GM19099 (cell line): ENCODE data around the gene KLHL18.

Experiments
- POLR2A ChIP-seq: IDR thresholded peaks from 3 replicates; pipeline ENCODE4 v1.6.1; 2011; ENCODE audit warnings: low read depth; ENCODE audit not compliant: insufficient read length; ENCODE audit errors: extremely low read depth

Gene KLHL18

DNA sequence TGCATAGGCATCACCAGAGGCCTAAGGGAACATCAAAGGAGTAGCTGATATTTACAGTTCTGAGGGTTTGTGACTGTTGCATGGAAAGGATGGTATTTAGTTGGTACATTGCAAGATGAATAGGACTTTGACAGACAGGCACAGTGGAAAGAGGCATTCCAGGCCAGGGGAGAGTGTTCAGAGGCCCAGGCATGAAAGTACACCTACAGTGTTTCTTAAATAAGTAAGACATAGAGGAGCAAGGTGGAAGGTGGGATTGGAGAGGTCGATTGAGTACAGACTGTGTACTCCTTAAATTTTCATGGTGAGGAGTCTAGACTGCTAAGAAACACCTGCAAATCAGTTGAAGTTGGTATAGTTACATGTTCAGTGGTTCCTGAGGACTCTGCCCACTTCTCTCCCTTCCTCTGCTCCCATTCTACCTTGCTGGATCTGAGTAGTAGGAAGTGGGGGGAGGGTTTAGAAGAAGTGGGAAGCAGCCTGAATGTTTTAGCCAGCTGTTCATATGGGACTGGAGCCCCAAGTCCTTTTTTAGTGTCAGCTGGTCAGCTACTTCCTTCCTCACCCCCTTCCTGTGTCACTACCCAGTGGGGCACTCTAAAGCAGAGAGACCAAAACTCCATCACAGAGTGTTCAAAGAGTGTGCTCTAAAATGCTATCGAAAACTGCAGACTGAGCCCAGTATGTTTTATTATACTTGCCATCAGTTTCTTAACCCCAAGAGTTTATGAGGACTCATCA lies 14.0 kb downstream of the KLHL18 start:
- no peak for TF ChIP-seq POLR2A

DNA sequence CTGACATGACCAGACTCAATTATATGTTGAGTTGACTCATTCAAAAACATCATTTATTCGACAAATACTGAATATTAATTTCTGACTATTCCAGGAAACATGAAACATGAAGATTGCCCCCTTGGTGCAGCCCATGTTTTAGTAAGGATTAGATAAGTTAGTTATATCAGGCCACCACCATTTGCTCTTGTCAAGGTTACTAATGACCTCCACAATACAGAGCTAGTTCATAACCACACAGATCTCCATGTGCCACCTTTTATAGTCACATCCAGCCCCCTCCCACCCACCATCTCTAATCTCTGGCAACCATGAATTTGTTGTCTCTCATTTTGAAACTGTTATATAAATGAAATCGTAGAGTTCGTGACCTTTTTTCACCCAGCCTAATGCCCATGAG lies 15.7 kb downstream of the KLHL18 start:
- TF ChIP-seq POLR2A, result no peak

DNA sequence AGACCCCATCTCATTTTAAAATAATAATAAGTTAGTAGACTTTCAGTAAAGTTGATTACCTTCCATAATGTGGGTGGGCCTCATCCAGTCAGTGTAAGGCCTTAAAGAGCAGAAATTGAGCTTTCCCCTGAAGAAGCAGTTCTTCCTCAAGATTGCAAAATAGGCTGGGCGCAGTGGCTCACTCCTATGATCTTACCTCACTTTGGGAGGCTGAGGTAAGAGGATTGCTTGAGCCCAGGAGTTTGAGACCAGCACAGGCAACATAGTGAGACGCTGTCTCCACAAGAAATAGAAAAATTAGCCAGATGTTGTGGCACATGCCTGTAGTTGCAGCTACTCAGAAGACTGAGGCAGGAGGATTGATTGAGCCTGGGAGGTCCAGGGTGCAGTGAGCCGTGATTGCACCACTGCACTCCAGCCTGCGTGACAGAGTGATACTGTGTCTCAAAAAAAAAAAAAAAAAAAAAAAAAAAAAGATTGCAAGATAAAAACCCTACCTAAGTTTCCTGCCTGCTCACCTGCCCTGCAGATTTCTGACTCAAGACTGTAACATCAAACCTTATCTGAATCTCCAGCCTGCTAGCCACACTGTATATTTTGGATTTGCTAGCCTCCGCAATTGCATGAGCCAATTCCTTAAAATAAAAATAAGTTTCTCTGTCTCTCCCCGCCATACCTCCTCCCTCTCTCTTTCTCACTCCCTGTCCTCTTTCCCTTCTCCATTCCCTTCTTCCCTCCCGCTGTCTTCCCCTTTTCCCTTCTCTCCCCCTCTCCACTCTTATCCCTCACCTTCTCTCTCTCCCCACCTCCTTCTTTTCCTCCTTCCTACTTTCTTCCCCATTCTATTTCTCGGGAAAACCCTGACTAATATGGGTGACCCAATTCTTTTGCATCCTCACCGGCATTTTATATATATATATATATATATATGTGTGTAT lies 16.9 kb downstream of the KLHL18 start:
- no peak for TF ChIP-seq POLR2A

DNA sequence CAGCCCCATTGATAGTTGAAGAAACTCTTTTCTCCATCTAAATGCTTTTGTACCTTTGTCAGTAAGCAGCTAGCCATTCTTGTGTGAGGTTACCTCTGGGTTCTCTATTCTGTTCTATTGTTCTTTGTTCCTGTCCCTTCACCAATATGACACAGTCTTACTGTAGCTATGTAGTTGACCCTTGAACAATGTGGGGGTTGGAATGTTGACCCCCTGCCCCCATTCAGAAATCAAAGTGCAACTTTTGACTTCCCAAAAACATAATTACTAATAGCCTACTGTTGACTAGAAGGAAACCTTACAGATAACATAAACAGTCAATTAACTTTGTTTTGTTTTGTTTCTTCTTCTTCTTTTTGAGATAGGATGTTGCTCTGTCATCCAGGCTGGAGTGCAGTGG lies 18.7 kb downstream of the KLHL18 start:
- no peak for TF ChIP-seq POLR2A

DNA sequence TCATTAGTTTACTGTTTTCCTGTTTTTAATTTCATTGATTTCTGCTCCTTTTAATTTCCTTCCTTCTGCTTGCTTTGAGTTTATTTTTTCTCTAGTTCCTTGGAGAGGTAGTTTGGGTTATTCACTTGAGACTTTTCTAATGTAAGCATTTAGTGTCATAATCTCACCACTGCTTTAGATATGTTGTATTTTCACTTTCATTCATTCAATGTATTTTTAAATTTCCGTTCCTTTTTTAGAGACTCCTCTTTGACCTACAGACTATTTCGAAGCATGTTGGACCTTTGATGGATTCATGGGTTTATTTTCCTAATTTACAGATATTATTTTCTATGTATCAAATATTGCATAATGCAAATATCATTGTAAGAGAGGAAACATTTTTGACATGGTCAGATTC lies 23.3 kb downstream of the KLHL18 start:
- TF ChIP-seq POLR2A, result no peak

DNA sequence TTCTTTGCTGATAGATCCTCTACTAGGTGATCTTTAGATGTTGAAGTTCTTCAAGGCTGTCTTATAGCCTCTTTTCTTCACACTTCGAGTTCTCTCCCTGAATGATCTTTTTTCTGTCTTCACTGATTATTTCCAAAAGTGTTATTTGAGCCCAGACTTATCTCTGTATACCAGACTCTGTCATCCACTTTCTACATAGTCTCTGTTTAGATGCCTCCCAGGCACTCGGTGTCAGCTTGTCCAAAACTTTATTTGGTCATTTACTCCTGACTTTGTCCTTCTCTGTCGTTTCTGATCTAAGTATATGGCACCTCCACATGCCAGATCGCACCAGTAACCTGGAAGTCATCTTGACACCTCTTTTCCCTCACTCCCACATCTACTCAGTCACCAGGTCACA lies 27.6 kb downstream of the KLHL18 start:
- TF ChIP-seq POLR2A, result no peak

DNA sequence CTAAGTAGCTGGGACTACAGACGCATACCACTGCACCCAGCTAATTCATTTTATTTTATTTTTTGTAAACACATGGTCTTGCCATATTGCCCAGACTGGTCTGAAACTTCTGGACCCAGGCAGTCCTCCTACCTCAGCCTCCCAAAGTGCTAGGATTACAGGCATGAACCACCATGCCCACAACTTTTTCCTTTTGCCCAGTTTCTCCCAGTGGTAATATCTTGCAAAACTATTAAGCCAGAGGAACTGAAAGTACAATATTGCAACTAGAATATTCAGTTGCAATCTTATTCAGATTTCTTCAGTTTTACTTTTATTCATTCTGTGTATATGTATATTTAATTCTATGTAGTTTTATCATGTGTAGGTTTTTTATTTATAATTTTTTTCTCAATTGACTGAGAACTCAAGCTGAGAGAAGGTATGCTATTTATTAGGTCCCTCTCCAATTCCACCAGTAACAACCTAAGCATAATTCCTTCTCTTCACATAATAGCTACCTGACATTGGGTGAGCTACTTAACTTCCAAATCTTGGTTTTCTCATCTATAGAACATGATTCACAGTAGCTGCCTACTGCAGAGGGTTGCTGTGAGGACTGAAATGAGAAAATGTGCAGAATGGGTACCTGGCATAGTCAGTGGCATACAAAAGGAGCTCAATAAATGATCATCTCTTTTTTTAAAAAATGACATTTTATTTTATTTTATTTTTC lies 30.8 kb downstream of the KLHL18 start:
- TF ChIP-seq POLR2A, result no peak

DNA sequence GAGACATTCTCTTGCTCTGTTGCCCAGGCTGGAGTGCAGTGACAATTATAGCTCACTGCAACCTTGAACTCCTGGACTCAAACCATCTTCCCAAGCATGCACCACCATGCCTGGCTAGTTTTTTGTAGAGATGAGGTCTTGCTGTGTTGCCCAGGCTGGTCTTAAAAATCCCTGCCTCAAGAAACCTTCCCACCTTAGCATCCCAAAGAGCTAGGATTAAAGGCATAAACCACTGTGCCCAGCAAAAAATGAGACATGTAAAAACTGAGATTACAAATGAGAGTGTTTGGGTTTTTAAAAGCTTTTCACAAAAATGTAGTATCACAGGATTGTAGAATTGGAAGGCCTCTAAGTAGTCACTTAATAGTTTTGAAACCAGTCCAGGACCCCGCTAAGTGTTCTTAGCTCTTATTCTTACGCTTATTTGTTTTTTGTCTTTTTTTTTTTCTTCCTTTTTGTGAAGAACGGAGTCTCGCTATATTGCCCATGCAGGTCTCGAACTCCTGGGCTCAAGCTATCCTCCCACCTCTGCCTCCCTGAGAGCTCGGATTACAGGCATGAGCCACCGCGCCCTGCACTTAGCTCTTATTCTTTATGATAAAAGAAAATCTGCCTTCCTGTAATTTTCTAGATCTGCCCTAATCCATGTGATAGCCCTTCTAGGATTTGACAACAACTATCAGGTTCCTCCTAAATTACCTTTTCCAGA lies 31.5 kb downstream of the KLHL18 start:
- TF ChIP-seq POLR2A, result no peak

DNA sequence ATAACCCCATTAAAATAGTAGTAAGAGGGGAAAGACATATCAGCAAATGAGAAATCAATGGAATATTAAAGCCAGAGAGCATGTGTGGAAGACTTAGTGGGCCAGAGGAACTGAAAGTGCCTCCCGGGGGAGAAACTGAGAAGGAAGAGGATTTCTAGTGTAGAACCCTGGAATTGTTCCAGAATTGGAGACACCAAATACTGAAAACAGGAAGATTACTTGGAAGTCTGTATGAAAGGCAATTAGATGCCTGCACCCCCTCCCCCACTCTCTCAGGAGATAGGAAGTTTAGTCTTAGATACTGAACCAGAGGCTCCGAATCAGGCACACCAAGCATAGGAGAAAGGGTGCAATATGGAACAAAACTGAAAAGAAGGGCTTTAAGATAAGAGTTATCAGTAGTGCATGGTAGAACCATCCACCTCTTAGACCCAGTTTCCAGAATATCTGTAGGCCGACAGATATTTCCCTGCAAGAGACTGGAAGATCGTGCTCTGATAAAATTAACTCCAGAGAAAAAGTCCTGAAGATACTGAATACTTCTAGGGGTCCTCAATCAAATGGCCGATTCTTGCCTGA lies 32.4 kb downstream of the KLHL18 start:
- TF ChIP-seq POLR2A, result no peak

DNA sequence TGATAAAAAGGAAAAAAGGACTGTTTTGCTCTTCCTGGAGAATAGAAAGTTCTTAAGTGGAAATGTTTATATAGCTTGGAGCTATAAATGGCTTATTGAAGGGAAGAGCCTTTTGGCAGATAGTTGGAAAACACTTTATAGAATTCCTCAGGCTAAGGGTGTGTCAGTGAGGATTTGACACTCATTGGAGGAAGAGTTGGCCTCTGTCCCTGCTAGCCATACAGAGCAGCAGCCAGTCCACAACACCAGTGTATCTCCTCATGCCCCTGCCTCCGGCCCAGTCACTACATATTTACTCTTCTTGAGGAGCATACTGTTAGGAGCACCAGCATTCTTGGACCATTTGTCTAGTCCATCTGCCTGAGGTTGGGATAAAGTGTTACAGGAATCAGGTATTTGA lies 36.2 kb downstream of the KLHL18 start:
- no peak for TF ChIP-seq POLR2A

DNA sequence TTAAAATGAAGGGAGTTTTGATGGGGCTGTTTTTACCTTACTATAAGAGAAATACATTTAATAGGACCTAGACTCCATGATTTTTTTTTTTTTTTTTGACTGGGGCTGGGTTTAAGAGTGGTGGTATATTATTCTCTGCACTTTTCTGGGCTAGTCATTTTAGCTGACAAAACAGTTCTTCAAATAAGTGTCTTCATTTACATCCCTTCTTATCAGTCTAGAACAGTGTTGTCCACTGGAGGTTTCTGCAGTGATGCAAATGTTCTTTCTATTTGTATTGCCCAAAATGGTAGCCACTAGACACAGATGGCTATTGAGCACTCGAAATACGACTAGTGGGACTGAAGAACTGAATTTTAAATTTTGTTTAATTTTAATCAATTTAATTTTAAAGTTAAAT lies 37.2 kb downstream of the KLHL18 start:
- TF ChIP-seq POLR2A, result no peak

DNA sequence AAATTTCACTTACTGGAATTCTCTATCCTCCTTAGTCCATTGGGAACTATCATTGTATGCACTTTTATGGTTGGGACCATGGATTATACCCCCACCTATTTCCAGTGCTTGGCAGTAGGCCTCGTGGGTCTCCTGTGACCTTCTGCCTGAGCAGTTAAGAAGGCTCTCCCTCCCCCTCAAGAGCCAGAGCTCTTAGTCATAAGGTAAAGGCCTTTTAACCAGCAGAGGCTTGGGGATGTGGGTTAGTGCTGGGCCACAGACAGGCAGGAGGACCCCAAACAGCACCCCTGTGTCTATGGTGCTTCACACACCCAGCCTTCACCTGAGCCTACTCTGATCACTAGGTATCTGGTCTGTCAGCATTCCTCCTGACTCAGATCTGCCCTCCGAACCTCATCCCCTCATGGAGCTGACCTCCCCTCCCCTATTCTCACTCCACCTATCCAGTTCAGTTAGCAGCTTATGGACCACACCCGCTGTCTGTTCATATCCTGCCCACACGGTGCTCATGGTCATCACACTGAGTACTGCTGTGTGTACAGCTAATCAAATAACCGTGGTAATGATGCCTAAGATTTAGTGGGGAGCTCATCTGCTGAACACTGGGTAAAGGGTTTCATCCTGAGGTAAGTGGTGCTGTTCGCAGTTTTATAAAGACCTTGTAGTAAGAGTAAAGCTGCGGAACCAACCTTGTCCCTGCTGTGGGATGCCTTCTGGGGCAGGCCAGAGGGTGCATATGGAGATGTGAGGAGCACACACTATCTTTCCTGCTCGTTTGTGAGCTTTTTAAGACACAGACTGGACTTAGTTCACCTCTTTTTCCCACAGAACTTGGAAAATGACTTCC lies 40.9 kb downstream of the KLHL18 start:
- TF ChIP-seq POLR2A, result no peak

DNA sequence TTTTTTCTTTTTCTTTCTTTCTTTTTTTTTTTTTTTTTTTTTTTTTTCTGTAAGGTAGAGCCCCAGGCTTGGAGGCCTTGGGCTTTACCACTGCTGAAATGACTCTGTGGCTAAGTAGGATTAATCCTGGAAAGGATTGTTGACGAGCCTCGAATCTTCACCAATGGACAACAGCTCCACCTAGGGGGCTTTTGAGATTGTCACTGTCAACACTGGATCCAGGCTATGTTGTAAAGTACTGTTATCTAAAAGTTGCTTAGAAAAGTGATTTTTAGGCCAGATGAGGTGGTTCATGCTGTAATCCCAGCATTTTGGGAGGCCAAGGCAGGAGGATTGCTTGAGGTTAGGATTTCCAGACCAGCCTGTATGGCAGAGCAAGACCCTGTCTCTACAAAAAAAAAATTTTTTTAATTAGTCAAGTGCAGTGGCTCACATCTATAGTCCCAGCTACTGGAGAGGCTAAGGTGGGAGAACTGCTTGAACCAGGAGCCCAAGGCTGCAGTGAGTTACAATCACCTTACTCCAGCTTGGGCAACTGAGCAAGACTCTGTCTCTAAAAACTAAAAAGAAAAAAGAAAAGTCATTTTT lies 41.6 kb downstream of the KLHL18 start:
- TF ChIP-seq POLR2A, result no peak
